HepG2 (cell line): ENCODE measurements around the gene MKRN2OS. TPM values are rescaled to one million over a fixed set of nuclear protein-coding genes. Genes with fewer than 3 reads are reported as not detected.

Source experiments
- ATAC-seq: fragments of 200-7000 bp; cut with Tn5 transposase; 3 replicates; pipeline ENCODE4 v1.9.1; 2020; ENCODE audit warnings: mild to moderate bottlenecking, moderate library complexity
- BruUV-seq: library from RNA; stranded (reverse); fragments of 400-500 nt; replicated peaks from 2 replicates; lab custom pipeline; 2021; lab: Mats Ljungman, UMichigan
- CTCF ChIA-PET: fragments of 300-600 bp; formaldehyde crosslinking; extraction: SDS; loops from one replicate; lab custom pipeline; 2021; ENCODE audit warnings: low total read pairs, inconsistent platforms, low intra/inter-chr PET ratio; lab: Yijun Ruan, JAX
- POLR2A ChIA-PET: fragments of 350-600 bp; sonication (Branson Sonifier 250); formaldehyde crosslinking; loops from one replicate; lab custom pipeline; 2020; ENCODE audit warnings: antibody characterized with exemption, inconsistent platforms; lab: Yijun Ruan, JAX
- DNase-seq: peaks from one replicate; pipeline ENCODE4 v3.0.0-alpha.2; 2015; ENCODE audit warnings: low spot score
- FAIRE-seq: peaks from 3 replicates; lab custom pipeline; 2011; peaks lifted over from hg19 to GRCh38; lab: Jason Lieb, UNC
- H2AFZ ChIP-seq: one replicate; pipeline ENCODE4 v1.6.1; 2011; ENCODE audit warnings: low read length, inconsistent platforms
- H3K27ac ChIP-seq: fragments of 300-600 bp; 3 replicates; pipeline ENCODE4 v1.8.0; 2011; ENCODE audit warnings: mixed run types, mild to moderate bottlenecking, mixed read lengths, low read length, inconsistent platforms; ENCODE audit not compliant: insufficient read depth; ENCODE audit errors: extremely low read length
- H3K27me3 ChIP-seq, 2 experiments: fragments of 200-600 bp in 1 of 2; 2 replicates in 1 of 2; 3 replicates in 1 of 2; pipeline versions ENCODE4 v1.6.0 to v1.8.0; 2011; ENCODE audit warnings: low read length in 2 of 2, mild to moderate bottlenecking in 2 of 2, moderate library complexity in 2 of 2, inconsistent platforms in 1 of 2; ENCODE audit not compliant: insufficient read depth in 2 of 2, control insufficient read depth in 1 of 2
- H3K36me3 ChIP-seq, 2 experiments: fragments of 200-600 bp in 1 of 2; replicated peaks in 1 of 2; 2 replicates in 1 of 2; 3 replicates in 1 of 2; pipeline versions ENCODE4 v1.5.1 to v1.8.0; 2011; ENCODE audit warnings: low read length in 2 of 2, inconsistent platforms in 1 of 2; ENCODE audit not compliant: insufficient read depth in 2 of 2, control insufficient read depth in 1 of 2
- H3K4me1 ChIP-seq: 2 replicates; pipeline ENCODE4 v1.5.1; 2012; ENCODE audit warnings: low read length, inconsistent platforms; ENCODE audit not compliant: insufficient read depth
- H3K4me2 ChIP-seq: 2 replicates; pipeline ENCODE4 v1.6.0; 2011; ENCODE audit warnings: low read depth, low read length, inconsistent platforms
- H3K4me3 ChIP-seq, 3 experiments: fragments of 200-600 bp in 1 of 3; sonication (generic), shearing (Covaris generic) in 1 of 3; replicated peaks in 1 of 3; 2 replicates each; pipeline ENCODE4 v1.5.1; 2011 to 2016; ENCODE audit warnings: low read length in 3 of 3, inconsistent platforms in 2 of 3, low read depth in 2 of 3, mild to moderate bottlenecking in 2 of 3, control low read depth in 1 of 3, mixed read lengths in 1 of 3; ENCODE audit not compliant: insufficient read depth in 1 of 3
- H3K79me2 ChIP-seq: one replicate; pipeline ENCODE4 v1.6.1; 2011; ENCODE audit warnings: low read length, inconsistent platforms; ENCODE audit not compliant: insufficient read depth
- H3K9ac ChIP-seq: 2 replicates; pipeline ENCODE4 v1.6.0; 2011; ENCODE audit warnings: mild to moderate bottlenecking, low read depth, low read length, inconsistent platforms; ENCODE audit not compliant: insufficient read depth
- H3K9me3 ChIP-seq: 2 replicates; pipeline ENCODE4 v1.5.1; 2012; ENCODE audit warnings: mild to moderate bottlenecking, low read length
- H4K20me1 ChIP-seq: 2 replicates; pipeline ENCODE4 v1.6.0; 2011; ENCODE audit warnings: inconsistent platforms, mild to moderate bottlenecking, low read length, moderate library complexity; ENCODE audit not compliant: insufficient read depth
- AKAP8 ChIP-seq: sonication (generic); formaldehyde crosslinking; IDR thresholded peaks from 2 replicates; pipeline ENCODE4 v1.5.1; 2020; ENCODE audit warnings: mild to moderate bottlenecking, missing genetic modification reagents
- GABPA ChIP-seq, 2 experiments: IDR thresholded peaks; 2 replicates each; pipeline ENCODE4 v1.6.1; 2011 to 2016; ENCODE audit warnings: low read depth in 2 of 2, low read length in 1 of 2, missing biosample characterization in 1 of 2, missing genetic modification characterization in 1 of 2
- GTF2F1 ChIP-seq: fragments of 150-350 bp; IDR thresholded peaks from 2 replicates; pipeline ENCODE4 v1.6.1; 2014; ENCODE audit warnings: low read length
- KLF15 ChIP-seq: sonication (generic); formaldehyde crosslinking; IDR thresholded peaks from 2 replicates; pipeline ENCODE4 v1.8.1; 2023; ENCODE audit warnings: borderline replicate concordance, mild to moderate bottlenecking, inconsistent platforms, missing genetic modification reagents, mixed read lengths
- MED1 ChIP-seq: sonication (generic); formaldehyde crosslinking; IDR thresholded peaks from 2 replicates; pipeline ENCODE4 v1.4.0; 2020; ENCODE audit warnings: missing genetic modification reagents
- RAD51 ChIP-seq: fragments of 450-650 bp; IDR thresholded peaks from 2 replicates; pipeline ENCODE4 v1.6.1; 2016; ENCODE audit warnings: borderline replicate concordance
- RFX3 ChIP-seq: IDR thresholded peaks from 2 replicates; pipeline ENCODE4 v1.6.1; 2016; ENCODE audit warnings: missing biosample characterization, missing genetic modification reagents
- THAP11 ChIP-seq: IDR thresholded peaks from 2 replicates; pipeline ENCODE4 v1.6.1; 2016; ENCODE audit warnings: missing biosample characterization, missing genetic modification reagents
- XBP1 ChIP-seq: sonication (generic); formaldehyde crosslinking; IDR thresholded peaks from 2 replicates; pipeline ENCODE4 v1.5.0; 2020; ENCODE audit warnings: missing genetic modification reagents
- ZBTB1 ChIP-seq: sonication (generic); formaldehyde crosslinking; IDR thresholded peaks from 2 replicates; pipeline ENCODE4 v1.4.0; 2020; ENCODE audit warnings: missing genetic modification reagents, borderline replicate concordance
- ZFYVE20 ChIP-seq: sonication (generic); formaldehyde crosslinking; IDR thresholded peaks from 2 replicates; pipeline ENCODE4 v1.8.0; 2023; ENCODE audit warnings: low read depth, mild to moderate bottlenecking, moderate library complexity, missing genetic modification reagents, borderline replicate concordance
- ZNF124 ChIP-seq: sonication (generic); formaldehyde crosslinking; IDR thresholded peaks from 2 replicates; pipeline ENCODE4 v1.4.0; 2020; ENCODE audit warnings: missing genetic modification reagents
- ZNF180 ChIP-seq: sonication (generic); formaldehyde crosslinking; IDR thresholded peaks from 2 replicates; pipeline ENCODE4 v1.4.0; 2020; ENCODE audit warnings: low read depth, missing genetic modification reagents, borderline replicate concordance
- ZNF224 ChIP-seq: sonication (generic); formaldehyde crosslinking; IDR thresholded peaks from 2 replicates; pipeline ENCODE4 v1.5.0; 2020; ENCODE audit warnings: mild to moderate bottlenecking, missing genetic modification reagents
- ZNF547 ChIP-seq: sonication (generic); formaldehyde crosslinking; IDR thresholded peaks from 2 replicates; pipeline ENCODE4 v1.5.1; 2020; ENCODE audit warnings: mild to moderate bottlenecking, missing genetic modification reagents
- ZNF709 ChIP-seq: sonication (generic); formaldehyde crosslinking; IDR thresholded peaks from 2 replicates; pipeline ENCODE4 v1.5.0; 2020; ENCODE audit warnings: mild to moderate bottlenecking, missing genetic modification reagents
- ZNF713 ChIP-seq: sonication (generic); formaldehyde crosslinking; IDR thresholded peaks from 2 replicates; pipeline ENCODE4 v1.4.0; 2020; ENCODE audit warnings: mild to moderate bottlenecking, missing genetic modification reagents
- WGBS: methylation state at CpG from one replicate; pipeline ENCODE4 v1.1.6; 2017; ENCODE audit warnings: low lambda C conversion rate; 5-methylcytosine and 5-hydroxymethylcytosine counted together
- in situ Hi-C: cut with HindIII; loops from 2 replicates; pipeline ENCODE4 v1.10.0; 2017; ENCODE audit warnings: low pct_unique_long_range_greater_than_20kb; ENCODE audit not compliant: extremely low pct_ligation_motif_present
- intact Hi-C: fragments of 100-400 bp; cut with micrococcal nuclease; formaldehyde crosslinking; loops from one replicate; pipeline ENCODE4 v1.10.0; 2022; ENCODE audit not compliant: unreplicated experiment
- polyA plus RNA-seq, 8 experiments: library from polyadenylated mRNA; depleted of rRNA in 3 of 8; stranded (reverse) in 7 of 8; unstranded in 1 of 8; fragments of >200 nt; fragmentation: Illumina TruSeq in 4 of 8; extraction: Trizol in 4 of 8; gene quantifications; 2 replicates each; pipeline versions ENCODE4 v1.2.1 to v1.2.3, GENCODE V29; 2011 to 2016; ENCODE audit warnings: low read depth in 4 of 8, missing spikeins in 1 of 8, mixed read lengths in 1 of 8; ENCODE audit not compliant: insufficient read depth in 1 of 8
- total RNA-seq, 5 experiments: library from RNA; depleted of rRNA; stranded (reverse); fragments of >200 nt; fragmentation: Illumina TruSeq; extraction: Trizol; gene quantifications; 2 replicates each; pipeline ENCODE4 v1.2.3, GENCODE V29; 2016; ENCODE audit warnings: low read depth in 1 of 5
- TF ChIP-seq, protein P1 (sequence below): sonication (generic); formaldehyde crosslinking; IDR thresholded peaks from 2 replicates; pipeline ENCODE4 v1.8.0; 2022; ENCODE audit warnings: missing genetic modification reagents, mild to moderate bottlenecking, borderline replicate concordance
- TF ChIP-seq, protein P2 (sequence below): sonication (generic); formaldehyde crosslinking; IDR thresholded peaks from 2 replicates; pipeline ENCODE4 v1.5.0; 2020; ENCODE audit warnings: missing genetic modification reagents, mild to moderate bottlenecking, borderline replicate concordance
- TF ChIP-seq, protein P3 (sequence below): sonication (generic); formaldehyde crosslinking; IDR thresholded peaks from 2 replicates; pipeline ENCODE4 v1.8.1; 2022; ENCODE audit warnings: mild to moderate bottlenecking, missing genetic modification reagents

Gene MKRN2OS
- total and polyA plus RNA-seq, 2 of the 13 experiments (the other 11 are each of a cell fraction or from before 2014, with no cell fraction given), result not detected

DNA sequence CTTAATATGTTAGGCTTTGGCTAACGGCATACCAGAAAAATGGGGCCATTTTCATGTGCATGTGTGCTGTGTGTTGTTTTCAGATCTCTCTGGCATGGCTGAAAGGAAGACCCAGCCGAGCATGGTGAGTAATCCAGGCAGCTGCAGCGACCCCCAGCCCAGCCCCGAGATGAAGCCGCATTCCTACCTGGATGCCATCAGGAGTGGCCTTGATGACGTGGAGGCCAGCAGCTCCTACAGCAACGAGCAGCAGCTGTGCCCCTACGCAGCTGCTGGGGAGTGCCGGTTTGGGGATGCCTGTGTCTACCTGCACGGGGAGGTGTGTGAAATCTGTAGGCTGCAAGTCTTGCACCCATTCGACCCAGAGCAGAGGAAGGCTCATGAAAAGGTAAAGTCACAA, 26.7 kb upstream of the MKRN2OS start:
- in situ Hi-C loops (no loop called here), intact Hi-C loops (no loop called here)
- 92% methylated on average over 7 of the region's 11 CpGs for WGBS
- no peaks in the 10 kb centered on the region for H3K27me3 ChIP-seq
- ChIA-PET POLR2A (no interaction called here), CTCF (no interaction called here)
- peaks cover 11% of the 10 kb centered on the region for H4K20me1 ChIP-seq
- FAIRE-seq, result no peak
- TF ChIP-seq, protein P1, sequence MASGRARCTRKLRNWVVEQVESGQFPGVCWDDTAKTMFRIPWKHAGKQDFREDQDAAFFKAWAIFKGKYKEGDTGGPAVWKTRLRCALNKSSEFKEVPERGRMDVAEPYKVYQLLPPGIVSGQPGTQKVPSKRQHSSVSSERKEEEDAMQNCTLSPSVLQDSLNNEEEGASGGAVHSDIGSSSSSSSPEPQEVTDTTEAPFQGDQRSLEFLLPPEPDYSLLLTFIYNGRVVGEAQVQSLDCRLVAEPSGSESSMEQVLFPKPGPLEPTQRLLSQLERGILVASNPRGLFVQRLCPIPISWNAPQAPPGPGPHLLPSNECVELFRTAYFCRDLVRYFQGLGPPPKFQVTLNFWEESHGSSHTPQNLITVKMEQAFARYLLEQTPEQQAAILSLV (CRISPR knock-in tag), result no peak
- TF ChIP-seq ZFYVE20 (CRISPR knock-in tag) (no peak), ZNF709 (CRISPR knock-in tag) (no peak), ZNF124 (CRISPR knock-in tag) (no peak), RAD51 (no peak), ZBTB1 (no peak), THAP11 (no peak), KLF15 (CRISPR knock-in tag) (no peak), GTF2F1 (no peak), RFX3 (CRISPR knock-in tag) (no peak), ZNF713 (CRISPR knock-in tag) (no peak), ZNF224 (CRISPR knock-in tag) (no peak), ZNF547 (CRISPR knock-in tag) (no peak), GABPA (IDR thresholded peaks at IDR 0.05; ENCODE audit: low read depth, low read length) (no peak), GABPA (CRISPR knock-in tag; IDR thresholded peaks at IDR 0.05; ENCODE audit: low read depth) (no peak), AKAP8 (no peak), ZNF180 (CRISPR knock-in tag) (no peak), MED1 (CRISPR knock-in tag) (no peak), XBP1 (CRISPR knock-in tag) (no peak)
- TF ChIP-seq, protein P2, sequence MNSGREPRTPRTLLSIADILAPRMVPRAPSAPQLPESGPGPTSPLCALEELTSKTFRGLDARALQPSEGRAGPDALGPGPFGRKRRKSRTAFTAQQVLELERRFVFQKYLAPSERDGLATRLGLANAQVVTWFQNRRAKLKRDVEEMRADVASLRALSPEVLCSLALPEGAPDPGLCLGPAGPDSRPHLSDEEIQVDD (CRISPR knock-in tag), result no peak
- TF ChIP-seq, protein P3, sequence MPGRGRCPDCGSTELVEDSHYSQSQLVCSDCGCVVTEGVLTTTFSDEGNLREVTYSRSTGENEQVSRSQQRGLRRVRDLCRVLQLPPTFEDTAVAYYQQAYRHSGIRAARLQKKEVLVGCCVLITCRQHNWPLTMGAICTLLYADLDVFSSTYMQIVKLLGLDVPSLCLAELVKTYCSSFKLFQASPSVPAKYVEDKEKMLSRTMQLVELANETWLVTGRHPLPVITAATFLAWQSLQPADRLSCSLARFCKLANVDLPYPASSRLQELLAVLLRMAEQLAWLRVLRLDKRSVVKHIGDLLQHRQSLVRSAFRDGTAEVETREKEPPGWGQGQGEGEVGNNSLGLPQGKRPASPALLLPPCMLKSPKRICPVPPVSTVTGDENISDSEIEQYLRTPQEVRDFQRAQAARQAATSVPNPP (CRISPR knock-in tag), result no peak
- ATAC-seq, result no peak
- no peak overlapping the region for H2AFZ ChIP-seq
- BruUV-seq, result no TSS peak
- H3K4me2 ChIP-seq, result no peak overlapping the region
- H3K9ac ChIP-seq, result no peak overlapping the region
- H3K4me3 ChIP-seq, result no peak overlapping the region
- no peaks in the 10 kb centered on the region for H3K9me3 ChIP-seq
- no peak for DNase-seq
- H3K36me3 ChIP-seq, result peaks cover 44 to 84% of the 10 kb centered on the region in 2 experiments
- H3K4me1 ChIP-seq, result peaks cover 2% of the 10 kb centered on the region
- H3K27ac ChIP-seq, result no peak overlapping the region
- peaks cover 24% of the 10 kb centered on the region for H3K79me2 ChIP-seq
